Measurements from ENCODE around the gene ERFL. TPM values are rescaled to one million over a fixed set of nuclear protein-coding genes. Genes with fewer than 3 reads are reported as not detected.

ERFL gene
- 1 to 10 TPM in 2 of 3 donors, under 1 TPM in 1; 0.83 to 2.0 (median 1.5) TPM for total RNA-seq

- peak within 1 kb of the TSS; percentile 83 for H3K4me3 Mint-ChIP-seq
- no peaks in the 10 kb centered on the region for H3K27me3 Mint-ChIP-seq (ENCODE audit: low read depth)
- peak; percentile 38 for DNase-seq
- peak; percentile 58 to 62 for ATAC-seq
- H3K36me3 Mint-ChIP-seq (ENCODE audit: insufficient read depth) = peaks cover 2% of the 10 kb centered on the region
- peaks cover 32% of the 10 kb centered on the region for H3K4me1 Mint-ChIP-seq (ENCODE audit: low read depth)
- no peaks in the 10 kb centered on the region for H3K9me3 Mint-ChIP-seq
These were observed at the start of gene ERFL for GRCh38 chr19:41928221-41928683. TSS of gene ERFL (minus strand) at chr19:41928449. CDS start at chr19:41912919, 15,530 bp downstream.

- H3K4me3 Mint-ChIP-seq = no peak overlapping the region
- ATAC-seq = no peak
- H3K4me1 Mint-ChIP-seq (ENCODE audit: low read depth) = no peaks in the 10 kb centered on the region
- no peaks in the 10 kb centered on the region for H3K27me3 Mint-ChIP-seq (ENCODE audit: low read depth)
- peaks cover 1% of the 10 kb centered on the region for H3K36me3 Mint-ChIP-seq (ENCODE audit: insufficient read depth)
- no peak for DNase-seq
- no peaks in the 10 kb centered on the region for H3K9me3 Mint-ChIP-seq
These were observed 49.7 kb upstream of the ERFL start for GRCh38 chr19:41977916-41978315.

- DNase-seq (no peak), ATAC-seq (no peak)
- H3K27me3 Mint-ChIP-seq (ENCODE audit: low read depth) = no peaks in the 10 kb centered on the region
- H3K4me1 Mint-ChIP-seq (ENCODE audit: low read depth) = no peaks in the 10 kb centered on the region
- H3K36me3 Mint-ChIP-seq (ENCODE audit: insufficient read depth) = peaks cover 1% of the 10 kb centered on the region
- no peak overlapping the region for H3K4me3 Mint-ChIP-seq
- H3K9me3 Mint-ChIP-seq = no peaks in the 10 kb centered on the region
These were observed 46.4 kb upstream of the ERFL start for GRCh38 chr19:41974652-41975051.

GRCh38 chr19:41971363-41971762, 43.1 kb upstream of the ERFL start:
- no peaks in the 10 kb centered on the region for H3K9me3 Mint-ChIP-seq
- DNase-seq (no peak), ATAC-seq (no peak)
- H3K4me3 Mint-ChIP-seq = no peak overlapping the region
- H3K36me3 Mint-ChIP-seq (ENCODE audit: insufficient read depth) = peaks cover 1% of the 10 kb centered on the region
- no peaks in the 10 kb centered on the region for H3K4me1 Mint-ChIP-seq (ENCODE audit: low read depth)
- no peaks in the 10 kb centered on the region for H3K27me3 Mint-ChIP-seq (ENCODE audit: low read depth)

- DNase-seq (no peak), ATAC-seq (no peak)
- Mint-ChIP-seq H3K27me3 (ENCODE audit: low read depth) (no peaks in the 10 kb centered on the region), H3K4me3 (no peak overlapping the region), H3K4me1 (ENCODE audit: low read depth) (no peaks in the 10 kb centered on the region), H3K36me3 (ENCODE audit: insufficient read depth) (peaks cover 1% of the 10 kb centered on the region), H3K9me3 (no peaks in the 10 kb centered on the region)
These were observed 41.7 kb upstream of the ERFL start for GRCh38 chr19:41969772-41970458.

GRCh38 chr19:41968751-41969595, 40.7 kb upstream of the ERFL start:
- ATAC-seq = no peak
- no peak for DNase-seq
- Mint-ChIP-seq H3K27me3 (ENCODE audit: low read depth) (no peaks in the 10 kb centered on the region), H3K4me3 (no peak overlapping the region), H3K4me1 (ENCODE audit: low read depth) (no peaks in the 10 kb centered on the region), H3K9me3 (no peaks in the 10 kb centered on the region), H3K36me3 (ENCODE audit: insufficient read depth) (no peaks in the 10 kb centered on the region)

GRCh38 chr19:41967054-41967783, 39.0 kb upstream of the ERFL start:
- H3K36me3 Mint-ChIP-seq (ENCODE audit: insufficient read depth) = no peaks in the 10 kb centered on the region
- no peaks in the 10 kb centered on the region for H3K4me1 Mint-ChIP-seq (ENCODE audit: low read depth)
- no peaks in the 10 kb centered on the region for H3K27me3 Mint-ChIP-seq (ENCODE audit: low read depth)
- no peaks in the 10 kb centered on the region for H3K9me3 Mint-ChIP-seq
- no peak overlapping the region for H3K4me3 Mint-ChIP-seq
- no peak for DNase-seq
- no peak for ATAC-seq

GRCh38 chr19:41965106-41965505, 36.9 kb upstream of the ERFL start:
- Mint-ChIP-seq H3K27me3 (ENCODE audit: low read depth) (no peaks in the 10 kb centered on the region), H3K36me3 (ENCODE audit: insufficient read depth) (no peaks in the 10 kb centered on the region), H3K4me3 (no peak overlapping the region), H3K9me3 (no peaks in the 10 kb centered on the region), H3K4me1 (ENCODE audit: low read depth) (no peaks in the 10 kb centered on the region)
- no peak for ATAC-seq
- no peak for DNase-seq

- Mint-ChIP-seq H3K4me1 (ENCODE audit: low read depth) (peaks cover 14% of the 10 kb centered on the region), H3K9me3 (no peaks in the 10 kb centered on the region), H3K36me3 (ENCODE audit: insufficient read depth) (peaks cover 3% of the 10 kb centered on the region), H3K4me3 (no peak overlapping the region), H3K27me3 (ENCODE audit: low read depth) (no peaks in the 10 kb centered on the region)
- ATAC-seq (no peak), DNase-seq (no peak)
These were observed 32.7 kb upstream of the ERFL start for GRCh38 chr19:41960973-41961372.

- no peaks in the 10 kb centered on the region for H3K9me3 Mint-ChIP-seq
- H3K4me3 Mint-ChIP-seq = peak within 1 kb of the TSS; percentile 92
- peaks cover 14% of the 10 kb centered on the region for H3K4me1 Mint-ChIP-seq (ENCODE audit: low read depth)
- peaks cover 3% of the 10 kb centered on the region for H3K36me3 Mint-ChIP-seq (ENCODE audit: insufficient read depth)
- peak; percentile 84 for DNase-seq
- ATAC-seq = peak; percentile 94 to 95
- H3K27me3 Mint-ChIP-seq (ENCODE audit: low read depth) = no peaks in the 10 kb centered on the region
These were observed 31.1 kb upstream of the ERFL start, which contains the start of gene RABAC1 for GRCh38 chr19:41959056-41960053. TSS of gene RABAC1 (minus strand) at chr19:41959321. CDS start at chr19:41959292, 29 bp downstream.

GRCh38 chr19:41958367-41959055, 30.3 kb upstream of the ERFL start:
- H3K27me3 Mint-ChIP-seq (ENCODE audit: low read depth) = no peaks in the 10 kb centered on the region
- H3K9me3 Mint-ChIP-seq = no peaks in the 10 kb centered on the region
- H3K4me1 Mint-ChIP-seq (ENCODE audit: low read depth) = peaks cover 14% of the 10 kb centered on the region
- peak overlapping the region; percentile 92 for H3K4me3 Mint-ChIP-seq
- H3K36me3 Mint-ChIP-seq (ENCODE audit: insufficient read depth) = peaks cover 3% of the 10 kb centered on the region
- DNase-seq = peak; percentile 78
- ATAC-seq = peak; percentile 72 to 74

- Mint-ChIP-seq H3K27me3 (ENCODE audit: low read depth) (no peaks in the 10 kb centered on the region), H3K9me3 (no peaks in the 10 kb centered on the region), H3K36me3 (ENCODE audit: insufficient read depth) (peaks cover 3% of the 10 kb centered on the region), H3K4me1 (ENCODE audit: low read depth) (peaks cover 14% of the 10 kb centered on the region), H3K4me3 (peak overlapping the region; percentile 92)
- ATAC-seq (peak in 1 of 2 donors; percentile 18), DNase-seq (no peak)
These were observed 29.7 kb upstream of the ERFL start for GRCh38 chr19:41957838-41958366.
